ENCODE measurements around the gene SPAG16. TPM values are rescaled to one million over a fixed set of nuclear protein-coding genes. Genes with fewer than 3 reads are reported as not detected.

Gene SPAG16
- total RNA-seq, 1 experiment from 2014 or later = 30.0 TPM

DNA sequence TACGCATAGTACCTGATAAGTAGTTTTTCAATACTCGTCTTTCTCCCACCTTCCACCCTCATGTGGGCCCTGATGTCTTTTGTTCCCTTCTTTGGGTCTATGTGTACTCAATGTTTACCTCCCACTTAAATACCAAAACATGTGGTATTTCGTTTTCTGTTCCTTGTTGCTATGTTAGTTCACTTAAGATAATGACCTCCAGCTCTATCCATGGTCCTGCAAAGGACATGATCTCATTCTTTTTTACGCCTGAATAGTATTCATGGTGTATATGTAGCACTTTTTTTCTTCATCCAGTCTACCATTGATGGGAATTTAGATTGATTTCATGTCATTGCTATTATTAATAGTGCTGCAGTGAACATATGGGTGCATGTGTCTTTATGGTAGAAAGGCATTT is 816.2 kb downstream of the SPAG16 start:
- no peak overlapping the region for H3K27ac ChIP-seq
- H3K4me3 ChIP-seq = no peak overlapping the region
- H3K4me2 ChIP-seq = no peak overlapping the region
- TF ChIP-seq, protein P1, sequence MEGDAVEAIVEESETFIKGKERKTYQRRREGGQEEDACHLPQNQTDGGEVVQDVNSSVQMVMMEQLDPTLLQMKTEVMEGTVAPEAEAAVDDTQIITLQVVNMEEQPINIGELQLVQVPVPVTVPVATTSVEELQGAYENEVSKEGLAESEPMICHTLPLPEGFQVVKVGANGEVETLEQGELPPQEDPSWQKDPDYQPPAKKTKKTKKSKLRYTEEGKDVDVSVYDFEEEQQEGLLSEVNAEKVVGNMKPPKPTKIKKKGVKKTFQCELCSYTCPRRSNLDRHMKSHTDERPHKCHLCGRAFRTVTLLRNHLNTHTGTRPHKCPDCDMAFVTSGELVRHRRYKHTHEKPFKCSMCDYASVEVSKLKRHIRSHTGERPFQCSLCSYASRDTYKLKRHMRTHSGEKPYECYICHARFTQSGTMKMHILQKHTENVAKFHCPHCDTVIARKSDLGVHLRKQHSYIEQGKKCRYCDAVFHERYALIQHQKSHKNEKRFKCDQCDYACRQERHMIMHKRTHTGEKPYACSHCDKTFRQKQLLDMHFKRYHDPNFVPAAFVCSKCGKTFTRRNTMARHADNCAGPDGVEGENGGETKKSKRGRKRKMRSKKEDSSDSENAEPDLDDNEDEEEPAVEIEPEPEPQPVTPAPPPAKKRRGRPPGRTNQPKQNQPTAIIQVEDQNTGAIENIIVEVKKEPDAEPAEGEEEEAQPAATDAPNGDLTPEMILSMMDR (conservative IDR thresholded peaks at IDR 0.05) = no peak
- TF ChIP-seq EZH2 (IDR thresholded peaks at IDR 0.05; ENCODE audit: low read depth) = no peak
- no peaks in the 10 kb centered on the region for H3K9me2 ChIP-seq (ENCODE audit: insufficient read depth)
- H3K9me3 ChIP-seq (ENCODE audit: insufficient read depth, low read depth) = no peaks in the 10 kb centered on the region
- no peaks in the 10 kb centered on the region for H3K79me2 ChIP-seq (ENCODE audit: low read depth)
- POLR2A ChIA-PET (ENCODE audit: unreplicated experiment) = no interaction called here
- no peaks in the 10 kb centered on the region for H3F3A ChIP-seq (ENCODE audit: insufficient read depth, low read depth)
- DNase-seq = no peak
- no peaks in the 10 kb centered on the region for H3K27me3 ChIP-seq (ENCODE audit: insufficient read depth, low read depth)
- CTCF ChIA-PET = no interaction called here
- intact Hi-C loops (cut with micrococcal nuclease; ENCODE audit: unreplicated experiment) = no loop called here
- H4K20me1 ChIP-seq (ENCODE audit: insufficient read depth) = no peaks in the 10 kb centered on the region
- no TSS peak for BruUV-seq (replicated peaks)
- H3K36me3 ChIP-seq (ENCODE audit: low read depth) = no peaks in the 10 kb centered on the region
- peaks cover 10% of the 10 kb centered on the region for H3K4me1 ChIP-seq (replicated peaks; ENCODE audit: insufficient read depth)
- no peak overlapping the region for H2AFZ ChIP-seq

DNA sequence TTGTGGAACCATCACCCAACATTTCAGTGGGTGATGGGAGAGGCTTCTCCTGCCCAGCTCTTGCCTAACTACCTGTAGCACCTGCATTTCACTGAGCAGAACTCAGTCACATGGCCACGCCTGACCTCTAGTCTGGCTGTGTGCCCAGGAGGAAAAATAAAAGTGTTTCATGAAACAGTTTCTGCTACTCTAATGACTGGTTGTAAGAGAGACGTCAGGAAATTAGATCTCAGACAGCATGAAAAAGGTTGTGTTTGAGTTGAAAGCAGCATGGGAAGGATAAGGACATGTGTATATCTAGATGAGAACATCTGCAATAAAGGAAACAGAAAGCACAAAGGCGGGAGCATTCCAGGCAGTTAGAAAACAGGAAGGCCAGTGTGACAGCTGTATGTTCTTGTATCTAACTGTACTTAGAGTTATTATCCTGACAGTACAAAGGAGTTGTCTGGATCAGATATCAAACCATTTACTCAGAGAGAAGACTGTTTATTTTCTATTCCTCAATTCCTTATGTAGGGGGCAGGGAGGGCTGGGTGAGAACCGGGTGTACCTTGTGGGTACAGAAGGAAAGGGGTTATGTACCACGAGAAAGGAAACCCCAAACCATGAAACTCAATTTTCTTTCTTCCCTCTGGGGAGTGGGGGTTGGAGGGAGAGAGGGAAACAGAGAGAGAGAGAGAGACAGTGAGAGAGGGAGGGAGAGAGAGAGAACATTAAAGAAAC is 819.2 kb downstream of the SPAG16 start:
- Histone ChIP-seq H3K79me2 (ENCODE audit: low read depth) (no peaks in the 10 kb centered on the region), H3K36me3 (ENCODE audit: low read depth) (no peaks in the 10 kb centered on the region), H3K27me3 (ENCODE audit: insufficient read depth, low read depth) (no peaks in the 10 kb centered on the region), H3K4me1 (replicated peaks; ENCODE audit: insufficient read depth) (peaks cover 10% of the 10 kb centered on the region), H3F3A (ENCODE audit: insufficient read depth, low read depth) (no peaks in the 10 kb centered on the region), H3K27ac (peak overlapping the region; percentile 25; the same call in 1 of the 2 replicates), H3K9me2 (ENCODE audit: insufficient read depth) (no peaks in the 10 kb centered on the region), H4K20me1 (ENCODE audit: insufficient read depth) (no peaks in the 10 kb centered on the region), H3K4me2 (peak overlapping the region; percentile 41), H2AFZ (peak overlapping the region; percentile 28; the same call in 1 of the 2 replicates), H3K4me3 (no peak overlapping the region), H3K9me3 (ENCODE audit: insufficient read depth, low read depth) (no peaks in the 10 kb centered on the region)
- ChIA-PET POLR2A (ENCODE audit: unreplicated experiment) (no interaction called here), CTCF (interaction anchor here (0.6 kb wide), 1 partner anchor 1190 kb away, joined by 3 read pairs; no protein-coding TSS in a partner anchor)
- intact Hi-C loops (cut with micrococcal nuclease; ENCODE audit: unreplicated experiment) = loop anchor here (2.0 kb wide), 1 partner anchor 35 kb away; no protein-coding TSS in a partner anchor
- no peak for TF ChIP-seq EZH2 (IDR thresholded peaks at IDR 0.05; ENCODE audit: low read depth)
- TF ChIP-seq, protein P1 (conservative IDR thresholded peaks at IDR 0.05) = no peak
- peak; percentile 59 for DNase-seq
- BruUV-seq (replicated peaks) = no TSS peak

DNA sequence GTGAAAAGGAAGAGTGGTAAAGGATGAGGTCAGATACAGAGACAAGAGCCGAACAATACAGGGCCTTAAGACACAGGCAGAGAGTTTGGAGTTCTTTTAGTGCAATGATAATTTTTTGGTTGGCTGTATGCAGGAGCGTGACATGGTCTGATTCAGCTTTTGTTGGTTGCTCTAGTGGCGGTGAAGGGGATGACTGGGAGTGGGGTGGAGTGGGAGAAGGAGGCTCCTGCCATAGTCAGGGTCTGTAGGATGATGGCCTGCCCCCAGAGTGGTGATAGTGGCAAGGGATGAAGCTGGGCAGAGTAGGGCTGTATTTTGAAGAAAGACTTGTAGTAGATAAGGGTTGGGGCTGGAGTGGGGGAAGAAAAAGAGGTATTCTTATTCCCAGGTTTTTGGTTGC is 820.0 kb downstream of the SPAG16 start:
- DNase-seq = no peak
- H3K4me3 ChIP-seq = no peak overlapping the region
- no peak overlapping the region for H3K27ac ChIP-seq
- no peaks in the 10 kb centered on the region for H3K9me2 ChIP-seq (ENCODE audit: insufficient read depth)
- H3F3A ChIP-seq (ENCODE audit: insufficient read depth, low read depth) = no peaks in the 10 kb centered on the region
- no peaks in the 10 kb centered on the region for H3K79me2 ChIP-seq (ENCODE audit: low read depth)
- ChIA-PET POLR2A (ENCODE audit: unreplicated experiment) (no interaction called here), CTCF (no interaction called here)
- H4K20me1 ChIP-seq (ENCODE audit: insufficient read depth) = no peaks in the 10 kb centered on the region
- H3K27me3 ChIP-seq (ENCODE audit: insufficient read depth, low read depth) = no peaks in the 10 kb centered on the region
- H3K4me2 ChIP-seq = no peak overlapping the region
- no peak overlapping the region; the same call in 1 of the 2 replicates for H2AFZ ChIP-seq
- no peaks in the 10 kb centered on the region for H3K36me3 ChIP-seq (ENCODE audit: low read depth)
- BruUV-seq (replicated peaks) = no TSS peak
- no peaks in the 10 kb centered on the region for H3K9me3 ChIP-seq (ENCODE audit: insufficient read depth, low read depth)
- TF ChIP-seq, protein P1 (conservative IDR thresholded peaks at IDR 0.05) = no peak
- TF ChIP-seq EZH2 (IDR thresholded peaks at IDR 0.05; ENCODE audit: low read depth) = no peak
- intact Hi-C loops (cut with micrococcal nuclease; ENCODE audit: unreplicated experiment) = no loop called here
- peaks cover 10% of the 10 kb centered on the region for H3K4me1 ChIP-seq (replicated peaks; ENCODE audit: insufficient read depth)

All from PC-9 (cell line).